Measurements from ENCODE around the gene NUDCD3.

NUDCD3 gene

GRCh38 chr7:44476313-44476712, 14.1 kb downstream of the NUDCD3 start:
- DNase-seq (ENCODE audit: low spot score), result no peak
- no peak for TF ChIP-seq CTCF (IDR thresholded peaks at IDR 0.05; ENCODE audit: extremely low read depth, missing control alignments)

GRCh38 chr7:44473295-44473694, 17.2 kb downstream of the NUDCD3 start:
- no peak for DNase-seq (ENCODE audit: low spot score)
- no peak for TF ChIP-seq CTCF (IDR thresholded peaks at IDR 0.05; ENCODE audit: extremely low read depth, missing control alignments)

GRCh38 chr7:44472843-44473242, 17.6 kb downstream of the NUDCD3 start:
- TF ChIP-seq CTCF (IDR thresholded peaks at IDR 0.05; ENCODE audit: extremely low read depth, missing control alignments), result no peak
- DNase-seq (ENCODE audit: low spot score), result no peak

GRCh38 chr7:44471850-44472249, 18.6 kb downstream of the NUDCD3 start:
- TF ChIP-seq CTCF (IDR thresholded peaks at IDR 0.05; ENCODE audit: extremely low read depth, missing control alignments), result no peak
- no peak for DNase-seq (ENCODE audit: low spot score)

- TF ChIP-seq CTCF (IDR thresholded peaks at IDR 0.05; ENCODE audit: extremely low read depth, missing control alignments), result no peak
- no peak for DNase-seq (ENCODE audit: low spot score)
Observed at GRCh38 chr7:44471436-44471835, 19.0 kb downstream of the NUDCD3 start.

GRCh38 chr7:44470628-44471245, 19.7 kb downstream of the NUDCD3 start:
- TF ChIP-seq CTCF (IDR thresholded peaks at IDR 0.05; ENCODE audit: extremely low read depth, missing control alignments), result no peak

GRCh38 chr7:44470135-44470479, 20.4 kb downstream of the NUDCD3 start:
- TF ChIP-seq CTCF (IDR thresholded peaks at IDR 0.05; ENCODE audit: extremely low read depth, missing control alignments), result no peak

More at GRCh38 chr7:44470628-44471245, 19.7 kb downstream of the NUDCD3 start:
- DNase-seq (ENCODE audit: low spot score), result no peak

More at GRCh38 chr7:44470135-44470479, 20.4 kb downstream of the NUDCD3 start:
- DNase-seq (ENCODE audit: low spot score), result no peak

Measured in GM20000 (cell line).